Caco-2 (cell line): ENCODE measurements around the gene ALG11. TPM values are rescaled to one million over a fixed set of nuclear protein-coding genes. Genes with fewer than 3 reads are reported as not detected.

Source experiments
- Bru-seq: library from RNA; stranded (reverse); fragments of 400-500 nt; gene quantifications from one replicate; lab custom pipeline; 2021; lab: Mats Ljungman, UMichigan
- BruChase-seq, 2 experiments: library from RNA; stranded (reverse); fragments of 400-500 nt; gene quantifications; one replicate each; lab custom pipeline; 2021; lab: Mats Ljungman, UMichigan
- BruUV-seq: library from RNA; stranded (reverse); fragments of 400-500 nt; replicated peaks from 2 replicates; lab custom pipeline; 2021; lab: Mats Ljungman, UMichigan
- CTCF ChIA-PET: fragments of 300-600 bp; sonication (Branson Sonifier 250); formaldehyde crosslinking; loops from one replicate; lab custom pipeline; 2022; ENCODE audit warnings: antibody characterized with exemption; lab: Charles Lee
- POLR2A ChIA-PET: fragments of 300-600 bp; sonication (Branson Sonifier 250); formaldehyde crosslinking; loops from one replicate; lab custom pipeline; 2022; ENCODE audit warnings: antibody characterized with exemption; lab: Charles Lee
- DNase-seq, 2 experiments: peaks; one replicate each; pipeline versions ENCODE4 v3.0.0 to v3.0.0-alpha.2; 2020 to 2022
- H3K27me3 ChIP-seq: replicated peaks from 2 replicates; pipeline ENCODE4 v1.6.0; 2011; ENCODE audit warnings: low read length; ENCODE audit not compliant: control insufficient read depth, insufficient read depth
- H3K36me3 ChIP-seq: 2 replicates; pipeline ENCODE4 v1.5.1; 2011; ENCODE audit warnings: low read length; ENCODE audit not compliant: control insufficient read depth, insufficient read depth
- H3K4me1 ChIP-seq: fragments of 250-450 bp; sonication (Bioruptor Pico); 2 replicates; pipeline ENCODE4 v1.5.1; 2020; ENCODE audit warnings: mild to moderate bottlenecking
- H3K4me3 ChIP-seq: 2 replicates; pipeline ENCODE4 v1.5.1; 2011; ENCODE audit warnings: low read depth, mild to moderate bottlenecking, control low read depth, low read length
- H3K9me3 ChIP-seq: fragments of 250-450 bp; sonication (Bioruptor Pico); 2 replicates; pipeline ENCODE4 v1.5.1; 2020; ENCODE audit warnings: mild to moderate bottlenecking, moderate library complexity
- H3K27ac Mint-ChIP-seq: one replicate; pipeline ENCODE4 v1.8.0; 2022; ENCODE audit warnings: mixed read lengths; ENCODE audit not compliant: unreplicated experiment
- H3K27me3 Mint-ChIP-seq: one replicate; pipeline ENCODE4 v1.8.0; 2022; ENCODE audit warnings: mixed read lengths; ENCODE audit not compliant: insufficient read depth, unreplicated experiment
- H3K36me3 Mint-ChIP-seq: one replicate; pipeline ENCODE4 v1.8.0; 2022; ENCODE audit warnings: mild to moderate bottlenecking, mixed read lengths; ENCODE audit not compliant: insufficient read depth, unreplicated experiment
- H3K4me1 Mint-ChIP-seq: one replicate; pipeline ENCODE4 v1.8.0; 2022; ENCODE audit warnings: low read depth, mixed read lengths; ENCODE audit not compliant: unreplicated experiment
- H3K4me3 Mint-ChIP-seq: one replicate; pipeline ENCODE4 v1.8.0; 2022; ENCODE audit warnings: mild to moderate bottlenecking, moderate library complexity, mixed read lengths; ENCODE audit not compliant: unreplicated experiment
- H3K9me3 Mint-ChIP-seq: one replicate; pipeline ENCODE4 v1.8.0; 2022; ENCODE audit warnings: mixed read lengths; ENCODE audit not compliant: unreplicated experiment
- CTCF ChIP-seq, 2 experiments: fragments of 200-600 bp in 1 of 2; IDR thresholded peaks; 1 replicate in 1 of 2; 2 replicates in 1 of 2; pipeline versions ENCODE4 v1.5.1 to v1.8.0; 2011 to 2022; ENCODE audit warnings: antibody characterized with exemption in 1 of 2, control low read depth in 1 of 2, inconsistent platforms in 1 of 2, low read depth in 1 of 2, low read length in 1 of 2, mild to moderate bottlenecking in 1 of 2, moderate library complexity in 1 of 2; ENCODE audit not compliant: insufficient read depth in 1 of 2, severe bottlenecking in 1 of 2, unreplicated experiment in 1 of 2
- intact Hi-C: fragments of 100-400 bp; cut with micrococcal nuclease; formaldehyde crosslinking; loops from one replicate; pipeline ENCODE4 v1.10.0; 2022; ENCODE audit not compliant: unreplicated experiment
- long read RNA-seq: library from polyadenylated mRNA; stranded (forward); transcript quantifications from one replicate; pipeline ENCODE4 v2.0.0, GENCODE V29; 2022
- total RNA-seq: library from RNA; stranded (reverse); gene quantifications from 2 replicates; pipeline ENCODE4 v1.2.3, GENCODE V29; 2022

The ALG11 gene
- total RNA-seq (45.9 and 47.7 TPM in 2 replicates), Bru-seq, nascent RNA (percentile 93 among the genes with signal in this experiment), BruChase-seq, experiment 1, labeled RNA remaining after a 2-hour chase (percentile 94 among the genes with signal in this experiment), BruChase-seq, experiment 2, labeled RNA remaining after a 6-hour chase (percentile 87 among the genes with signal in this experiment)
- long read RNA-seq, transcript ALG11-202 (4 exons, 2,558 nt), result major isoform, 22 of 46 reads
- long read RNA-seq, partial matches to known transcripts, result 5 of 46 reads
- long read RNA-seq, other reads (novel, unspliced or antisense), result 13 of 46 reads

GRCh38 chr13:52011632-52012511, at the start of gene ALG11:
ALG11 (plus strand) TSS chr13:52012398; CDS start chr13:52012419, 21 bp downstream.
- Mint-ChIP-seq H3K36me3 (peaks cover 18% of the 10 kb centered on the region), H3K27me3 (no peaks in the 10 kb centered on the region), H3K4me3 (peak within 1 kb of the TSS; percentile 99), H3K4me1 (peaks cover 26% of the 10 kb centered on the region), H3K9me3 (peaks cover 2% of the 10 kb centered on the region), H3K27ac (peak within 1 kb of the TSS; percentile 98)
- intact Hi-C loops, result loop anchor here (1.0 to 2.0 kb wide), 5 partner anchors 13 to 97 kb away; no protein-coding TSS in a partner anchor
- ChIA-PET CTCF (interaction anchor here (0.6 to 2.1 kb wide), 6 partner anchors 8 to 116 kb away, joined by 3 to 10 read pairs (median 6); no protein-coding TSS in a partner anchor), POLR2A (interaction anchor here (0.5 to 1.6 kb wide), 4 partner anchors 12 to 60 kb away, joined by 3 to 4 read pairs (median 4); no protein-coding TSS in a partner anchor)
- Histone ChIP-seq H3K4me1 (peaks cover 15% of the 10 kb centered on the region), H3K27me3 (no peaks in the 10 kb centered on the region), H3K36me3 (peaks cover 2% of the 10 kb centered on the region; the same call in 1 of the 2 replicates), H3K4me3 (peak within 1 kb of the TSS; percentile 79), H3K9me3 (no peaks in the 10 kb centered on the region)
- no peak for TF ChIP-seq CTCF (IDR thresholded peaks at IDR 0.05; ENCODE audit: insufficient read depth in 1 of 2, low read depth in 1 of 2, low read length in 1 of 2, severe bottlenecking in 1 of 2, unreplicated experiment in 1 of 2)
- no TSS peak for BruUV-seq
- peak; percentile 100 for DNase-seq

- Histone ChIP-seq H3K27me3 (no peaks in the 10 kb centered on the region), H3K4me3 (no peak overlapping the region), H3K4me1 (peaks cover 8% of the 10 kb centered on the region; the same call in 1 of the 2 replicates), H3K36me3 (peaks cover 2% of the 10 kb centered on the region; the same call in 1 of the 2 replicates), H3K9me3 (no peaks in the 10 kb centered on the region)
- no TSS peak for BruUV-seq
- intact Hi-C loops, result no loop called here
- no peak for TF ChIP-seq CTCF (IDR thresholded peaks at IDR 0.05; ENCODE audit: insufficient read depth in 1 of 2, low read depth in 1 of 2, low read length in 1 of 2, severe bottlenecking in 1 of 2, unreplicated experiment in 1 of 2)
- Mint-ChIP-seq H3K27me3 (no peaks in the 10 kb centered on the region), H3K4me3 (no peak overlapping the region), H3K4me1 (peaks cover 8% of the 10 kb centered on the region), H3K9me3 (no peaks in the 10 kb centered on the region), H3K36me3 (peaks cover 46% of the 10 kb centered on the region), H3K27ac (no peak overlapping the region)
- CTCF ChIA-PET, result no interaction called here
- no peak for DNase-seq
- POLR2A ChIA-PET, result no interaction called here
Measured at GRCh38 chr13:51966186-51966585, 46.0 kb upstream of the ALG11 start.
